ENCODE measurements around the gene NAIF1.
A peak's percentile ranks its signal among the peaks of the same experiment; 100 is the strongest.

Gene NAIF1

GRCh38 chr9:128104171-128104618 lies 37.1 kb upstream of the NAIF1 start:
- TF ChIP-seq CTCF (IDR thresholded peaks at IDR 0.05), result no peak

GRCh38 chr9:128103589-128103962 lies 36.5 kb upstream of the NAIF1 start:
- peak; percentile 48; the same call in 1 of the 2 replicates for TF ChIP-seq CTCF (IDR thresholded peaks at IDR 0.05)

GRCh38 chr9:128102861-128103588 lies 35.9 kb upstream of the NAIF1 start:
- TF ChIP-seq CTCF (IDR thresholded peaks at IDR 0.05), result no peak

GRCh38 chr9:128102196-128102595 lies 35.1 kb upstream of the NAIF1 start:
- TF ChIP-seq CTCF (IDR thresholded peaks at IDR 0.05), result no peak

- TF ChIP-seq CTCF (IDR thresholded peaks at IDR 0.05), result no peak
Observed at GRCh38 chr9:128101690-128102089, 34.6 kb upstream of the NAIF1 start.

- no peak for TF ChIP-seq CTCF (IDR thresholded peaks at IDR 0.05)
Observed at GRCh38 chr9:128101231-128101661, 34.1 kb upstream of the NAIF1 start.

GRCh38 chr9:128100581-128100980 lies 33.5 kb upstream of the NAIF1 start:
- TF ChIP-seq CTCF (IDR thresholded peaks at IDR 0.05), result no peak

All from LNCAP (cell line).